Muscle layer of colon (tissue), 2 donors: Measurements from ENCODE around the gene SH3TC2.

Source experiments
- H3K27ac ChIP-seq: one replicate; pipeline ENCODE4 v1.7.0; 2013; ENCODE audit warnings: low read depth, mild to moderate bottlenecking, low read length, moderate library complexity
- H3K27me3 ChIP-seq, 2 donors: one replicate each; pipeline ENCODE4 v1.7.0; 2013; ENCODE audit warnings: low read length in 2 of 2, mild to moderate bottlenecking in 2 of 2; ENCODE audit not compliant: insufficient read depth in 2 of 2, control insufficient read depth in 1 of 2
- H3K36me3 ChIP-seq: one replicate; pipeline ENCODE4 v1.7.0; 2013; ENCODE audit warnings: mild to moderate bottlenecking, low read length; ENCODE audit not compliant: insufficient read depth
- H3K4me1 ChIP-seq: one replicate; pipeline ENCODE4 v1.7.0; 2013; ENCODE audit warnings: mild to moderate bottlenecking, low read length; ENCODE audit not compliant: insufficient read depth
- H3K4me3 ChIP-seq, 2 donors: one replicate each; pipeline ENCODE4 v1.7.0; 2013; ENCODE audit warnings: low read length in 2 of 2, low read depth in 1 of 2, mild to moderate bottlenecking in 1 of 2, moderate library complexity in 1 of 2
- H3K9ac ChIP-seq: one replicate; pipeline ENCODE4 v1.7.0; 2013; ENCODE audit warnings: low read length
- H3K9me3 ChIP-seq: one replicate; pipeline ENCODE4 v1.7.0; 2013; ENCODE audit warnings: mild to moderate bottlenecking, low read length
- donor health status: abdominal sarcoma.
- donor health status: Adenocarcinoma of cecum.

The SH3TC2 gene

DNA sequence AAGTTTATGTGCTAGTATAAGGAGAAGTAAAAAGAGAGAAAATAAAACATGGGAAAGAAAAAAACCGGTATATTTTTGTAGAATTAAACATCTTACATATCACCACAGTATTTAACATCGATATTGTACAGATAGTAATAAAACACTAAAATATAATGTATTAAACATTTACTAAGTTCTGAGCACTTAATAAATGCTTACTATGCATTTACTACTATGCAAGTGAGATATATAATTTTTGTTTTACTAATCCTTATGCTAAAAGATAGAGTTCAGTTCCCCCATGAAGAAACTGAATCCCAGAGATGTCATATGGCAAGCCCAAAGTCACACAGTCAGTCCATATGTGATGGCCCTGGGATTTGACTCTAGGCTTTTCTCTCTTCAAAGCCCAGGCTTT, 51.1 kb downstream of the SH3TC2 start:
- no peaks in the 10 kb centered on the region for H3K27me3 ChIP-seq
- H3K4me3 ChIP-seq = no peak overlapping the region
- H3K4me1 ChIP-seq = peaks cover 17% of the 10 kb centered on the region
- no peaks in the 10 kb centered on the region for H3K36me3 ChIP-seq
- no peak overlapping the region for H3K9ac ChIP-seq
- H3K9me3 ChIP-seq = no peaks in the 10 kb centered on the region
- H3K27ac ChIP-seq = no peak overlapping the region

DNA sequence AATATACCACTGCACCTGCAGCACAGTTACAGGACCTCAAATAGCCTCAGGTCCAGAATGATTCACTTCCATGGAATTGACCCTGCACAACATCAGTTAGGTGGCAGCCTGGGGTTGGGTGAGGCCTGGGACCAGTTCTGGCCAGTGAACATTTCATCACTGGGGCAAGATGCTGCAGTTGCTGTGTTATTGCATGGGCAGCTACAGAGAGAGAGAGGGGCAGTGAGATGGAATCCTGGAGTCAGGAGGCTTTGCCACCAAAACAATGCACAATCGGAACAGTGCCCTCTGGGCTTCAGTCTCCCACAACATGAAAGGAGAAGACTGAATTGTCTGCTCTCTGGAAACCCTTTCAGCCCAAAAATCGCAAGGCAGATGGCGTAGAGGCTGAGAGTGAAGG, 51.8 kb downstream of the SH3TC2 start:
- Histone ChIP-seq H3K27me3 (no peaks in the 10 kb centered on the region), H3K36me3 (no peaks in the 10 kb centered on the region), H3K9me3 (no peaks in the 10 kb centered on the region), H3K4me1 (peaks cover 17% of the 10 kb centered on the region), H3K4me3 (no peak overlapping the region), H3K27ac (no peak overlapping the region), H3K9ac (no peak overlapping the region)

DNA sequence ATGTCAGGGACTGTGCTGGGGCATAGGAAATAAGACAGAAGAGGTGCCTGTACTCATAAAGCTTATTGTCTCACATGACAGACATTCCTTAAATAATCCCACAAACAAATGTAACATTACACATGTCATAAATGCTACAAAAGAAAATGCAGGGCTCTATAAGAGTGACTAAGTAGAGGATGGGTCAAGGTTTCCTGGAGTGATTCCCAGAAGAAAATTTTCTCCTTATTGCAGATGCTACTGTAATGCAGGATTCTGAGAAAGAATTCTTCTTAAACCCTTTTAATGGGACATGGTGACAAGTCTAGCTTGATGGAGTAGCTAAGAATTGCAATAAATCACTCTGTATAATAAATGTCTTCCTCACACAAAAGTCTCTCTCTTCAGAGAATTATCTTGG, 55.7 kb downstream of the SH3TC2 start:
- Histone ChIP-seq H3K27me3 (no peaks in the 10 kb centered on the region), H3K4me3 (no peak overlapping the region), H3K27ac (no peak overlapping the region), H3K36me3 (no peaks in the 10 kb centered on the region), H3K9me3 (no peaks in the 10 kb centered on the region), H3K4me1 (peaks cover 13% of the 10 kb centered on the region), H3K9ac (no peak overlapping the region)

DNA sequence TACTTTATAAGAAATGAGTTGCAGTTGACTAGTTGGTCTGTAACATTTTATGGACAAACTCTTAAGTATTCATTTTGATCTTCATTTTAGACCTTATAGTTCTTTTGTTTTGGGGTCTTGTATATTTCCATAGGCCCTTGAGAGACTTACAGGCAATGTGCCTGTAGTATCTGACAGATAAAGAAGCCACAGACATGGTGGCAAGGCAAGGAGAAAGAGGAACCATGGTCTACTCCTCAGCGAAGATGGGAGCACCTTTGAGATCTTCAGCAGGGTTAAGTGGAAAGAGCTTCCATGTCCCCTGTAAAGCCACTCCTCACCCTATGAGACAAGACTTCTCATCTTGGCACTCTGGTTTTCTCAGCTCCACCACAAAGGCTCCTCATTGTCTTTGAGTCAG, 56.4 kb downstream of the SH3TC2 start:
- no peak overlapping the region for H3K4me3 ChIP-seq
- H3K9ac ChIP-seq = no peak overlapping the region
- peaks cover 13% of the 10 kb centered on the region for H3K4me1 ChIP-seq
- no peaks in the 10 kb centered on the region for H3K36me3 ChIP-seq
- no peaks in the 10 kb centered on the region for H3K9me3 ChIP-seq
- H3K27me3 ChIP-seq = no peaks in the 10 kb centered on the region
- no peak overlapping the region for H3K27ac ChIP-seq

DNA sequence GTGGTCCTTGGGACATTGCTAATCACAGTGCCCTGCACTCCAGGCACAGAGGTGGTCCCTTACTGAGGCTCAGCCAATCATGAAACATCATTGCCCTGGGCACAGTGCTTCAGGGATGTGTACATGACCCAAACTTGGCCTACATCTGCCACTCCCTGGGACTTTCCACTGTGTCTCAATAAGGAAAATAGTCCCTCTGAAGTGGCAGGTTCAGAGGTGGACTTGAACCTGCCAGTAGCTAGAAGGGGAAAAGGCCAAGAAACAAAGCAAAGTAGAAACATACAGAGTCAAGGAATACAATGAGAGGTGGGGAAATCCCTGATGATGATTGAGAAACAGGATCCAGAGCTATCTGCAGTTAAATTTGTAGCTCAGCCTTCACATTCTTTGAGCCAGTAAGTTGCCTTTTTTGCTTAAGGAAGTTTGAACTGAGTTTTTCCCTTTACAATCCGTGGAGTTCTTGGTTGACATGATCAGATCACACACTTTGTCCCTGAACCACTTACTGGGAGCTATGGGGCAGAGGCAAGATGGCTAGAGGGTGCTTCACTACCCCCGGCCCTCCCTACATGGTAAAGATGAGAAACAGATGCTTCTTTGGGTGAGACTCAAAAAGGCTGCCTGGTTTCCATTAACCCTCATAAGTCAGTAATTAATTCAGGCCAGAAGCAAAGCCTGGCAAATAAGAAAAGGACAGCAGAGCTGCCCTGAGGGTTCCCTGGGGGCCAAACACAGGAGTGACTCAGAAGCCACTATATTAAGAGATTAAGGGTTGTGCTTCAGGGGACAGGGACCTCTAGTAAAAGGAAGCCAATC, 57.6 kb downstream of the SH3TC2 start:
- Histone ChIP-seq H3K27ac (no peak overlapping the region), H3K4me3 (no peak overlapping the region), H3K9me3 (no peaks in the 10 kb centered on the region), H3K9ac (no peak overlapping the region), H3K36me3 (no peaks in the 10 kb centered on the region), H3K4me1 (peaks cover 13% of the 10 kb centered on the region), H3K27me3 (no peaks in the 10 kb centered on the region)

DNA sequence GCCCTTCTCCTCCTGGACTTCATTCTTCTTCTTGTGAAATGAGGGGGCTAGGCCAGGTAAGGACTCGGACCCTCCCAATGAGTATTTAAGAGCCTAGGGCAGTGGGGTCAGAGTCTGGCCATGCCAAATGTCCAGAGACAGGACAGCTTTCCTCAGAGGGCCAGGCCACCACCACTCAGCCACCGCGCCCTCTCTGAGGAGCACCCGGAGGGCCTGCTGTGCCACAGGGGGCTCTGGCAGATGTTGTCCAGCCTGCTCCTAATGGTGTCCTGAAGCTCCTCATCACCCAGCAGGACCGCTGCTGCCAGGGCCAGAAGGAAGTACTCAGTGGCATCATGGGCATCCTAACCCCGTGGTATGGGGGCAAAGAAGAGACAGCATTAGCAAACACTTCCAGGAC, 58.3 kb downstream of the SH3TC2 start:
- no peaks in the 10 kb centered on the region for H3K9me3 ChIP-seq
- no peak overlapping the region for H3K27ac ChIP-seq
- no peaks in the 10 kb centered on the region for H3K36me3 ChIP-seq
- H3K27me3 ChIP-seq = no peaks in the 10 kb centered on the region
- H3K4me1 ChIP-seq = peaks cover 13% of the 10 kb centered on the region
- no peak overlapping the region for H3K4me3 ChIP-seq
- H3K9ac ChIP-seq = no peak overlapping the region

DNA sequence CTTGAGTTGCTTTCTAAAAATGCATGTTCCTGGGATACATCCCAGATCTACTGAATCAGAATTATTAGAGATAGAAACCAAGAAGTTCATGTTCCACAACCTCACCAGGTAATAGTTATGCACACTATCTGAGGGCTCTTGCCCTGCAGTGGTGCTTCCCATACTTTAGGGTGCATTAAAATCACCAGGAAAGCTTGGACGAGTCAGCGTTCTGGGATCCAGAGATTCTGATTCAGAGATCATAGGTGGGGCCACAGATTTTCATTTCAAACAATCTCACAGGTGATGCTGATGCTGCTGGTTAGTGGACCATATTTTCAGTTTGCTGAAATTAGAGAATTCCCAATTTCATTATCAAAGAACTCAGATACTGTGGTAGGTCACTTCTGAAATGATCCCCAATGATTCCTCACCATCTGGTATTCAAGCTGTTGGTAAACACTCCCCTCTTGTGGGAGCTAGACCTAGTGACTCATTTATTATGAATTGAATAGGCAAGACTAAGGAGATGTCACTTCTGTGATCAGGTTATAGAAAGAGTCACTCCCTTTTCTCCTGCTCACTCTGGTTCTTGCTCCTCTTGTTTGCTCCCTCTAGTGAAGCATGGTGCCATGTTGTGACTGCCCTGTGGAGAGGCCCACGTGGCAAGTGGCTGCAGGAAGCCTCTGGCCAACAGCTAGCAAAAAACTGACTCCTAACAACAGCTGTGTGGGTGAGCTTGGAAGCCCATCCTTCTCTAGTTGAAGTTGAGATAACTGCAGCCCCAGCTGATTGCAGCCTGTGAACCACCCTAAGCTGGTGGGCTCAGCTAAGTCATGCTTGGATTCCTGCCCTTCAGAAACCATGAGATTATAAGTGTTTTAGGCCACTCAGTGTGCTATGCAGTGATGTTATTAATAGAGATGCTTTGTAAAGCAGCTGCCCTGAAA, 59.8 kb downstream of the SH3TC2 start:
- H3K9me3 ChIP-seq = no peaks in the 10 kb centered on the region
- no peaks in the 10 kb centered on the region for H3K27me3 ChIP-seq
- H3K4me3 ChIP-seq = no peak overlapping the region
- no peaks in the 10 kb centered on the region for H3K36me3 ChIP-seq
- H3K27ac ChIP-seq = no peak overlapping the region
- H3K4me1 ChIP-seq = peaks cover 13% of the 10 kb centered on the region
- no peak overlapping the region for H3K9ac ChIP-seq

DNA sequence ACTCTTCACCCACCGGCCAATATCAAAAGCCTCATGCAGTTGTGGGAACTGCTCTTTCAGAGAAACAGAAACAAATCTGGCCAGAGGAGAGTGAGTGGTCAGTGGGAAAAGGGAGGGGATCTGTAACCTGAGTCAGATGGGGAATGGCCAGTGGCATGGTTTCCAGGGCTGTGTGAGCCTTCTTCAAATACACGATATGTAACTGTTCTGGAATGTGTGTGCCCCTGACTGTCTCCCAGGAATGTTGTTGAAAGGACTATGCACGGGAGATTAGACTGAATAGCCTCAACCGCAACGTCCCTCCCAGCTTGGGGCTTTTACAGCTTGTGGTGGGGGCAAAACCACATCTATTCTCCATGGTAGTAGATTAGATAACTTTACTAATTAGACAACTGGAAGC, 60.8 kb downstream of the SH3TC2 start:
- no peak overlapping the region for H3K27ac ChIP-seq

DNA sequence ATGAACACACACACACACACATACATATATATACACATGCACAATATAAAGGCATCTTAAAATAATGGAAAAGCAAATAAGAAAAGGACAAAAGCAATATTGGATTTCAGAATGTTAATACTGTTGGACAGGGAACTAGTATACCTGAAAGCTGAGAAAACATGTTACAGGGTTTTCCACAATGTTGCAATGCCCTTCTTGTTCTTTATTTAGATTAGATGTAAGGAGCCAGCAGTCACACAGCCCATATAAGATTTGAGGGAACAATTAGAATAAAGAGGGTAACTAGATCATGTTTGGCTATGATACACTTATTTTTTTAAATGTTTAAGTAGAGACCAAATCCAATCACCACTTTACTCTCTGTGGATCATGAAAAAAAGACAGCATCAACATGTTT, 61.7 kb downstream of the SH3TC2 start:
- peaks cover 18% of the 10 kb centered on the region for H3K4me1 ChIP-seq
- H3K36me3 ChIP-seq = no peaks in the 10 kb centered on the region
- H3K9ac ChIP-seq = no peak overlapping the region
- no peaks in the 10 kb centered on the region for H3K9me3 ChIP-seq
- H3K27me3 ChIP-seq = no peaks in the 10 kb centered on the region
- no peak overlapping the region for H3K27ac ChIP-seq
- H3K4me3 ChIP-seq = no peak overlapping the region

More for the DNA sequence above, 60.8 kb downstream of the SH3TC2 start:
- Histone ChIP-seq H3K36me3 (no peaks in the 10 kb centered on the region), H3K9ac (no peak overlapping the region), H3K27me3 (no peaks in the 10 kb centered on the region), H3K4me1 (peaks cover 13% of the 10 kb centered on the region), H3K4me3 (no peak overlapping the region), H3K9me3 (no peaks in the 10 kb centered on the region)

DNA sequence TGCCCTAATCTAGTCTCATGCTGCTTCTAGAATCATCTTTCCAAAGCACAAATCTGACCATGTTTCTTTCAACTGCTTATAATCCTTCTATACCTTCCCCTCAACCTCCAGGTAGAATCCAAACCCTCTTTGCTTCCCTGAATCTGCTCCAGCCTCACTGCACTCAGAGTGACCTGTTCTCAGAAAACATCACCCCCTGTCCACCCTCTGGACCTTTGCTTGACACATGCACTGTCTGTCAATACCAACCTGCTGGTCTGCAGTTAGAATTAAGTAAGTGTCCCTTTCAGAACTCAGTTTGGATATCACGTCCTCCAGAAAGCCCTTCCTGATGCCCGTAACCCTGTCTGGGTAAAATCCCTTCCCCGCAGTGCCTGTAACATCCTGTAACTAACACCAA, 63.1 kb downstream of the SH3TC2 start:
- no peak overlapping the region for H3K4me3 ChIP-seq
- H3K36me3 ChIP-seq = no peaks in the 10 kb centered on the region
- no peak overlapping the region for H3K9ac ChIP-seq
- no peak overlapping the region for H3K27ac ChIP-seq
- H3K27me3 ChIP-seq = no peaks in the 10 kb centered on the region
- H3K9me3 ChIP-seq = no peaks in the 10 kb centered on the region
- H3K4me1 ChIP-seq = peaks cover 12% of the 10 kb centered on the region

DNA sequence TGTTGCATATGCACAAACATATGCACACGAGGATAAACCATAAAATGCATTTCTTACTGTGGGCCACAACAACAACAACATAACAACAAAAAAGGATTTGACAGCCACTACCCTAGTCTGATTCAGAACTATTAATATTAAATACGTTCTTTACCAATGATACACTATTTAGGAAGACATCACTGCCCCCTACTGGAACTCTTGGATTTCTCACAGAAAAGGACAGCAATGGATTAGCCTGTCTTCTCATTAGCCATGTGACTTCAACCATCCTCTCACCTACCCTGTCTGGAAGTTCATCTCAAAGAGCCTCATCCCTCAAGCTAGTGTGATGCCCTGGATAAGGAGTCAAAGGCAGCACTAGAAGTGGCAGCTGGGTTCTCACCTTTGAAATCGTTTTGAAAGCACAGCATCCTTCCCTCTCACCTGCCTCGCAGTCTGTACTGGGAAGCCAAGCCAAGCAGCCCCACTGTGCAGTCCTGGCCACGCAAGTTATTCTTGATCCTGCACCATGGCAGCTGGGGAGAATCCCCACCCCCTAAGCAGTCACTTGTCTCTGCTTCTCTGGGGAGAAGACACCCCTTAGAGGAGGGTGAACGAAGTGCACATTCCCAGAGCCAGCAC, 64.6 kb downstream of the SH3TC2 start:
- H3K9ac ChIP-seq = no peak overlapping the region
- H3K4me3 ChIP-seq = no peak overlapping the region
- H3K36me3 ChIP-seq = no peaks in the 10 kb centered on the region
- no peak overlapping the region for H3K27ac ChIP-seq
- H3K9me3 ChIP-seq = no peaks in the 10 kb centered on the region
- no peaks in the 10 kb centered on the region for H3K27me3 ChIP-seq
- peaks cover 12% of the 10 kb centered on the region for H3K4me1 ChIP-seq
